SK-N-SH (cell line): ENCODE data around the gene SLC49A3. TPM values are rescaled to one million over a fixed set of nuclear protein-coding genes. Genes with fewer than 3 reads are reported as not detected.

Experiments used
- CTCF ChIA-PET: fragments of 300-600, 350-600 bp; formaldehyde crosslinking; extraction: SDS; loops from one replicate; lab custom pipeline; 2021; lab: Yijun Ruan, JAX
- POLR2A ChIA-PET: fragments of 350-600 bp; sonication (Branson Sonifier 250); formaldehyde crosslinking; extraction: SDS; loops from one replicate; lab custom pipeline; 2020; ENCODE audit warnings: antibody characterized with exemption, inconsistent platforms; lab: Yijun Ruan, JAX
- DNase-seq: peaks from one replicate; pipeline ENCODE4 v3.0.0; 2012
- H2AFZ ChIP-seq: fragments of 200-600 bp; sonication (generic); 2 replicates; pipeline ENCODE4 v1.8.1; 2016; ENCODE audit warnings: antibody characterized with exemption, mild to moderate bottlenecking, low read depth
- H3F3A ChIP-seq: fragments of 200-600 bp; sonication (generic); replicated peaks from 2 replicates; pipeline ENCODE3; 2016; ENCODE audit warnings: antibody characterized with exemption, mild to moderate bottlenecking; ENCODE audit not compliant: insufficient read depth
- H3K27ac ChIP-seq, 2 experiments: fragments of 200-500 bp in 1 of 2; fragments of 200-600 bp in 1 of 2; sonication (Bioruptor generic) in 1 of 2; sonication (generic), shearing (Covaris generic) in 1 of 2; 2 replicates each; pipeline versions ENCODE4 v1.5.1 to v1.6.1; 2014 to 2016; ENCODE audit warnings: low read depth in 2 of 2, inconsistent platforms in 1 of 2, low read length in 1 of 2, mild to moderate bottlenecking in 1 of 2, mixed read lengths in 1 of 2
- H3K27me3 ChIP-seq: fragments of 200-600 bp; sonication (generic), shearing (Covaris generic); 2 replicates; pipeline ENCODE4 v1.6.1; 2016; ENCODE audit warnings: mixed run types; ENCODE audit not compliant: insufficient read depth
- H3K36me3 ChIP-seq, 2 experiments: fragments of 200-500 bp in 1 of 2; fragments of 200-600 bp in 1 of 2; sonication (Bioruptor generic) in 1 of 2; sonication (generic) in 1 of 2; replicated peaks in 1 of 2; 2 replicates each; pipeline versions ENCODE3 to v1.5.1; 2014 to 2016; ENCODE audit warnings: low read length in 1 of 2, mild to moderate bottlenecking in 1 of 2; ENCODE audit not compliant: insufficient read depth in 2 of 2, control insufficient read depth in 1 of 2
- H3K4me1 ChIP-seq, 2 experiments: fragments of 200-500 bp in 1 of 2; fragments of 200-600 bp in 1 of 2; sonication (Bioruptor generic) in 1 of 2; sonication (generic), shearing (Covaris generic) in 1 of 2; 2 replicates each; pipeline versions ENCODE4 v1.5.1 to v1.6.1; 2014 to 2016; ENCODE audit warnings: low read depth in 1 of 2, low read length in 1 of 2, mixed run types in 1 of 2; ENCODE audit not compliant: insufficient read depth in 2 of 2, control insufficient read depth in 1 of 2
- H3K4me2 ChIP-seq: fragments of 200-600 bp; sonication (generic), shearing (Covaris generic); 2 replicates; pipeline ENCODE4 v1.6.1; 2017; ENCODE audit warnings: mixed run types
- H3K4me3 ChIP-seq, 2 experiments: fragments of 200-500 bp in 1 of 2; fragments of 200-600 bp in 1 of 2; sonication (Bioruptor generic) in 1 of 2; sonication (generic), shearing (Covaris generic) in 1 of 2; 2 replicates each; pipeline versions ENCODE4 v1.5.1 to v1.8.1; 2014 to 2016; ENCODE audit warnings: low read depth in 2 of 2, inconsistent platforms in 1 of 2, low read length in 1 of 2, mild to moderate bottlenecking in 1 of 2, mixed read lengths in 1 of 2, moderate library complexity in 1 of 2
- H3K79me2 ChIP-seq: fragments of 200-600 bp; sonication (generic); 2 replicates; pipeline ENCODE4 v1.8.1; 2017; ENCODE audit warnings: mild to moderate bottlenecking; ENCODE audit not compliant: insufficient read depth
- H3K9ac ChIP-seq: fragments of 200-600 bp; sonication (generic); 2 replicates; pipeline ENCODE4 v1.6.1; 2017; ENCODE audit warnings: mixed run types
- H3K9me2 ChIP-seq: fragments of 200-600 bp; sonication (generic); 2 replicates; pipeline ENCODE4 v1.6.1; 2017; ENCODE audit warnings: mixed run types
- H3K9me3 ChIP-seq: fragments of 200-600 bp; sonication (generic); 2 replicates; pipeline ENCODE4 v1.6.1; 2017; ENCODE audit warnings: mixed run types, mild to moderate bottlenecking, moderate library complexity
- H4K20me1 ChIP-seq: fragments of 200-600 bp; sonication (generic); 2 replicates; pipeline ENCODE4 v1.6.1; 2017; ENCODE audit warnings: mild to moderate bottlenecking, mixed run types; ENCODE audit not compliant: insufficient read depth
- EP300 ChIP-seq, 2 experiments: IDR thresholded peaks; 2 replicates each; pipeline versions ENCODE4 v1.4.0 to v1.6.1; 2012; ENCODE audit warnings: borderline replicate concordance in 1 of 2, low read depth in 1 of 2, low read length in 1 of 2
- EZH2phosphoT487 ChIP-seq: fragments of 200-600 bp; sonication (generic); IDR thresholded peaks from 2 replicates; pipeline ENCODE4 v1.6.1; 2017; ENCODE audit warnings: low read depth, mixed run types, mild to moderate bottlenecking, antibody characterized with exemption, moderate library complexity, borderline replicate concordance
- FOXJ3 ChIP-seq: sonication (generic); formaldehyde crosslinking; IDR thresholded peaks from 2 replicates; pipeline ENCODE4 v1.5.1; 2020; ENCODE audit warnings: mild to moderate bottlenecking, missing genetic modification reagents
- GATA2 ChIP-seq: sonication (generic); formaldehyde crosslinking; IDR thresholded peaks from 2 replicates; pipeline ENCODE4 v1.5.0; 2020; ENCODE audit warnings: mild to moderate bottlenecking, missing genetic modification reagents
- JUND ChIP-seq: IDR thresholded peaks from 2 replicates; pipeline ENCODE4 v1.4.0; 2012
- MAX ChIP-seq: IDR thresholded peaks from 2 replicates; pipeline ENCODE4 v1.4.0; 2012; ENCODE audit warnings: low read depth
- MEF2A ChIP-seq: IDR thresholded peaks from 2 replicates; pipeline ENCODE4 v1.4.0; 2012; ENCODE audit warnings: low read depth, borderline replicate concordance
- MXI1 ChIP-seq: IDR thresholded peaks from 2 replicates; pipeline ENCODE4 v1.6.1; 2012; ENCODE audit warnings: mild to moderate bottlenecking, low read depth, low read length, improper control_type of control experiment
- NFIC ChIP-seq: IDR thresholded peaks from 2 replicates; pipeline ENCODE4 v1.4.0; 2012; ENCODE audit warnings: borderline replicate concordance
- NRF1 ChIP-seq: IDR thresholded peaks from 2 replicates; pipeline ENCODE4 v1.6.1; 2012; ENCODE audit warnings: low read depth, mild to moderate bottlenecking, low read length
- PBX3 ChIP-seq: IDR thresholded peaks from 2 replicates; pipeline ENCODE4; 2012
- POLR2AphosphoS5 ChIP-seq: IDR thresholded peaks from 2 replicates; pipeline ENCODE4 v1.6.1; 2012; ENCODE audit warnings: low read depth, low read length
- RAD21 ChIP-seq: IDR thresholded peaks from 2 replicates; pipeline ENCODE4 v1.6.1; 2012; ENCODE audit warnings: mild to moderate bottlenecking, low read length
- RCOR1 ChIP-seq: fragments of 150-350 bp; IDR thresholded peaks from 2 replicates; pipeline ENCODE4 v1.6.1; 2017; ENCODE audit warnings: antibody characterized with exemption, low read length
- RFX5 ChIP-seq: IDR thresholded peaks from 2 replicates; pipeline ENCODE4 v1.6.1; 2012; ENCODE audit warnings: mild to moderate bottlenecking, improper control_type of control experiment, low read length
- SIN3A ChIP-seq: IDR thresholded peaks from 2 replicates; pipeline ENCODE4 v1.6.1; 2012; ENCODE audit warnings: low read depth, mild to moderate bottlenecking, low read length, moderate library complexity, borderline replicate concordance
- TCF12 ChIP-seq: IDR thresholded peaks from 2 replicates; pipeline ENCODE4 v1.4.0; 2012
- USF1 ChIP-seq: IDR thresholded peaks from 2 replicates; pipeline ENCODE4 v1.4.0; 2012; ENCODE audit warnings: low read depth, borderline replicate concordance
- YY1 ChIP-seq: IDR thresholded peaks from 2 replicates; pipeline ENCODE4 v1.4.0; 2012; ENCODE audit warnings: low read depth, mild to moderate bottlenecking
- WGBS: methylation state at CpG from one replicate; pipeline ENCODE4 v1.1.6; 2017; ENCODE audit warnings: low lambda C conversion rate; 5-methylcytosine and 5-hydroxymethylcytosine counted together
- polyA plus RNA-seq, 3 experiments: library from polyadenylated mRNA; depleted of rRNA; stranded (reverse); fragments of >200 nt; gene quantifications; 2 replicates each; pipeline ENCODE4 v1.2.3, GENCODE V29; 2012
- TF ChIP-seq, protein P1 (sequence below): IDR thresholded peaks from 2 replicates; pipeline ENCODE4 v1.6.1; 2012; ENCODE audit warnings: mild to moderate bottlenecking, low read depth, low read length, moderate library complexity
- TF ChIP-seq, protein P2 (sequence below): fragments of 150-350 bp; IDR thresholded peaks from 2 replicates; pipeline ENCODE4 v1.6.1; 2017; ENCODE audit warnings: antibody characterized with exemption, low read length, low read depth, borderline replicate concordance

Gene SLC49A3
- polyA plus RNA-seq, 1 of the 3 experiments (the other 2 are of a cell fraction): 0.05 TPM

DNA sequence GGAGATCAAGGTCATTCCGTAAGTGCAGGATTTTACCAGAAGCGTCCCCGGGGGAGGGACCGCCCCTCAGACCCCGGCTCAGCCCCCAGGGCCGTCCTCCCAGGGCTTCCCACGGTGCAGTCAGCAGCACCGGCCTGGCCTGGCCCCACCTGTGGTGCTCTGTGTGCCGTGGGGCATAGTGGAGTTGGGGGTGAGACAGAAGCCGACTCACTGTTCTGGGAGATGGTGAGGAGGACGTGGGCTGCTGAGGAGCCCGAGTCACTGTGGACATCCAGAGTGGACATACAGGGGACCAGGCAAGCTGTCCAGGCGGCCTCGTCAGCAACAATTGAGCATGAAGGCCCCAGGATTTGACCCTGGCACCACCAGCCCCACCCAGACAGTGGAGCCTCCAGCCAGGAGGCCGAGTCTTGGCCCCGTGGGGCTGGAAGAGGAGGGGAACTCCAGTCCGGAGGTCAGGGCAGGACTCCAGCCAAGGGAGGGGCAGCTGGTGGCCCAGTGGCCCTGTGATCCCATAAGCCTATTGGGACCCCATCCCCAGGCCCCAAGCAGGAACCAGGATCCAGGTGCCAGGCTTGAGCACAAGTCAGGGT lies 34.0 kb downstream of the SLC49A3 start:
- POLR2A ChIA-PET: no interaction called here
- Histone ChIP-seq H3K9ac (no peak overlapping the region), H3F3A (no peaks in the 10 kb centered on the region), H2AFZ (no peak overlapping the region), H3K9me3 (no peaks in the 10 kb centered on the region), H3K4me1 (peaks cover 0 to 14% of the 10 kb centered on the region in 2 experiments; a peak in 1 of 4 replicates), H3K4me2 (no peak overlapping the region), H3K79me2 (no peaks in the 10 kb centered on the region), H4K20me1 (no peaks in the 10 kb centered on the region), H3K9me2 (no peaks in the 10 kb centered on the region), H3K27me3 (peaks cover 13% of the 10 kb centered on the region; the same call in 1 of the 2 replicates), H3K36me3 (no peaks in the 10 kb centered on the region), H3K27ac (no peak overlapping the region), H3K4me3 (no peak overlapping the region)
- no peak for DNase-seq
- CTCF ChIA-PET: no interaction called here
- TF ChIP-seq SIN3A (no peak), RCOR1 (no peak), MEF2A (no peak), FOXJ3 (no peak), NFIC (no peak), EZH2phosphoT487 (no peak), MAX (no peak)
- TF ChIP-seq, protein P1, sequence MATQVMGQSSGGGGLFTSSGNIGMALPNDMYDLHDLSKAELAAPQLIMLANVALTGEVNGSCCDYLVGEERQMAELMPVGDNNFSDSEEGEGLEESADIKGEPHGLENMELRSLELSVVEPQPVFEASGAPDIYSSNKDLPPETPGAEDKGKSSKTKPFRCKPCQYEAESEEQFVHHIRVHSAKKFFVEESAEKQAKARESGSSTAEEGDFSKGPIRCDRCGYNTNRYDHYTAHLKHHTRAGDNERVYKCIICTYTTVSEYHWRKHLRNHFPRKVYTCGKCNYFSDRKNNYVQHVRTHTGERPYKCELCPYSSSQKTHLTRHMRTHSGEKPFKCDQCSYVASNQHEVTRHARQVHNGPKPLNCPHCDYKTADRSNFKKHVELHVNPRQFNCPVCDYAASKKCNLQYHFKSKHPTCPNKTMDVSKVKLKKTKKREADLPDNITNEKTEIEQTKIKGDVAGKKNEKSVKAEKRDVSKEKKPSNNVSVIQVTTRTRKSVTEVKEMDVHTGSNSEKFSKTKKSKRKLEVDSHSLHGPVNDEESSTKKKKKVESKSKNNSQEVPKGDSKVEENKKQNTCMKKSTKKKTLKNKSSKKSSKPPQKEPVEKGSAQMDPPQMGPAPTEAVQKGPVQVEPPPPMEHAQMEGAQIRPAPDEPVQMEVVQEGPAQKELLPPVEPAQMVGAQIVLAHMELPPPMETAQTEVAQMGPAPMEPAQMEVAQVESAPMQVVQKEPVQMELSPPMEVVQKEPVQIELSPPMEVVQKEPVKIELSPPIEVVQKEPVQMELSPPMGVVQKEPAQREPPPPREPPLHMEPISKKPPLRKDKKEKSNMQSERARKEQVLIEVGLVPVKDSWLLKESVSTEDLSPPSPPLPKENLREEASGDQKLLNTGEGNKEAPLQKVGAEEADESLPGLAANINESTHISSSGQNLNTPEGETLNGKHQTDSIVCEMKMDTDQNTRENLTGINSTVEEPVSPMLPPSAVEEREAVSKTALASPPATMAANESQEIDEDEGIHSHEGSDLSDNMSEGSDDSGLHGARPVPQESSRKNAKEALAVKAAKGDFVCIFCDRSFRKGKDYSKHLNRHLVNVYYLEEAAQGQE: no peak
- 35% methylated on average over 5 of the region's 17 CpGs for WGBS

GRCh38 chr4:654503-654845 lies 34.5 kb downstream of the SLC49A3 start:
- Histone ChIP-seq H3K9ac (no peak overlapping the region), H3F3A (no peaks in the 10 kb centered on the region), H3K4me2 (no peak overlapping the region), H2AFZ (no peak overlapping the region), H4K20me1 (no peaks in the 10 kb centered on the region), H3K9me2 (no peaks in the 10 kb centered on the region), H3K36me3 (no peaks in the 10 kb centered on the region), H3K4me1 (peaks cover 0 to 14% of the 10 kb centered on the region in 2 experiments; a peak in 1 of 4 replicates), H3K27ac (no peak overlapping the region), H3K9me3 (no peaks in the 10 kb centered on the region), H3K79me2 (no peaks in the 10 kb centered on the region), H3K4me3 (no peak overlapping the region), H3K27me3 (peaks cover 13% of the 10 kb centered on the region; the same call in 1 of the 2 replicates)
- ChIA-PET CTCF (no interaction called here), POLR2A (no interaction called here)
- 89% methylated on average over 7 of the region's 17 CpGs for WGBS
- no peak for DNase-seq
- TF ChIP-seq JUND: no peak
- TF ChIP-seq TCF12: no peak
- TF ChIP-seq POLR2AphosphoS5: no peak
- no peak for TF ChIP-seq RAD21
- no peak for TF ChIP-seq PBX3
- no peak for TF ChIP-seq MXI1
- TF ChIP-seq, protein P2, sequence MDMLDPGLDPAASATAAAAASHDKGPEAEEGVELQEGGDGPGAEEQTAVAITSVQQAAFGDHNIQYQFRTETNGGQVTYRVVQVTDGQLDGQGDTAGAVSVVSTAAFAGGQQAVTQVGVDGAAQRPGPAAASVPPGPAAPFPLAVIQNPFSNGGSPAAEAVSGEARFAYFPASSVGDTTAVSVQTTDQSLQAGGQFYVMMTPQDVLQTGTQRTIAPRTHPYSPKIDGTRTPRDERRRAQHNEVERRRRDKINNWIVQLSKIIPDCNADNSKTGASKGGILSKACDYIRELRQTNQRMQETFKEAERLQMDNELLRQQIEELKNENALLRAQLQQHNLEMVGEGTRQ: no peak
- no peak for TF ChIP-seq RCOR1
- no peak for TF ChIP-seq FOXJ3
- no peak for TF ChIP-seq EP300 (IDR thresholded peaks at IDR 0.05; ENCODE audit: borderline replicate concordance in 1 of 2, low read depth in 1 of 2, low read length in 1 of 2)
- no peak for TF ChIP-seq MAX
- TF ChIP-seq USF1: no peak
- TF ChIP-seq YY1: no peak
- TF ChIP-seq NRF1: no peak
- no peak for TF ChIP-seq RFX5
- TF ChIP-seq GATA2 (CRISPR knock-in tag): no peak
